Limb (tissue), 2 donors: ENCODE results near the gene BORCS5.

ENCODE experiments used
- DNase-seq, 2 donors: peaks; one replicate each; pipeline ENCODE4 v3.0.0-alpha.2; 2016; ENCODE audit errors: extremely low spot score in 2 of 2

The BORCS5 gene

GRCh38 chr12:12511021-12511783, 154.3 kb downstream of the BORCS5 start:
- no peak for DNase-seq

- DNase-seq: no peak
These were observed 155.2 kb downstream of the BORCS5 start for GRCh38 chr12:12511895-12512711.

GRCh38 chr12:12513416-12514006, 156.6 kb downstream of the BORCS5 start:
- no peak for DNase-seq

- DNase-seq: no peak
These were observed 161.6 kb downstream of the BORCS5 start for GRCh38 chr12:12518464-12518845.

- DNase-seq: no peak
These were observed 162.0 kb downstream of the BORCS5 start for GRCh38 chr12:12518919-12519318.
